B cell (primary cell): ENCODE measurements around the gene IRAK2. TPM values are rescaled to one million over a fixed set of nuclear protein-coding genes. Genes with fewer than 3 reads are reported as not detected.

Source experiments
- ATAC-seq: fragments of 200-7000 bp; cut with Tn5 transposase; one replicate; pipeline ENCODE4 v1.10.0; 2021; ENCODE audit warnings: low read depth, mild to moderate bottlenecking, moderate number of reproducible peaks, moderate library complexity
- CTCF ChIA-PET: fragments of 350-600 bp; sonication (Branson Sonifier 250); formaldehyde crosslinking; loops from one replicate; lab custom pipeline; 2021; ENCODE audit warnings: antibody characterized with exemption, inconsistent platforms; lab: Charles Lee
- POLR2A ChIA-PET: fragments of 350-600 bp; sonication (Branson Sonifier 250); formaldehyde crosslinking; loops from one replicate; lab custom pipeline; 2021; ENCODE audit warnings: antibody characterized with exemption; lab: Charles Lee
- DNase-seq: peaks from one replicate; pipeline ENCODE4 v3.0.0; 2013
- H2AFZ ChIP-seq: 2 replicates; pipeline ENCODE4 v1.6.1; 2012; ENCODE audit warnings: mild to moderate bottlenecking, low read depth, low read length; ENCODE audit not compliant: insufficient read depth, poor library complexity, severe bottlenecking
- H3K27ac ChIP-seq, 2 donors: 1 replicate in 1 of 2; 2 replicates in 1 of 2; pipeline ENCODE4 v1.5.1; 2012 to 2013; ENCODE audit warnings: low read length in 2 of 2, mild to moderate bottlenecking in 2 of 2, moderate library complexity in 1 of 2
- H3K27me3 ChIP-seq, 4 experiments: fragments of 200-600 bp in 1 of 4; sonication (generic) in 1 of 4; replicated peaks in 1 of 4; 1 replicate in 2 of 4; 2 replicates in 2 of 4; pipeline versions ENCODE4 v1.6.1 to v1.7.0; 2013 to 2016; ENCODE audit warnings: low read length in 3 of 4, mild to moderate bottlenecking in 2 of 4, mixed read lengths in 1 of 4, moderate library complexity in 1 of 4; ENCODE audit not compliant: insufficient read depth in 4 of 4, control insufficient read depth in 3 of 4; ENCODE audit errors: control extremely low read depth in 1 of 4
- H3K36me3 ChIP-seq, 2 experiments: replicated peaks in 1 of 2; 1 replicate in 1 of 2; 2 replicates in 1 of 2; pipeline versions ENCODE4 v1.6.1 to v1.7.1; 2013; ENCODE audit warnings: low read length in 1 of 2; ENCODE audit not compliant: insufficient read depth in 2 of 2, control insufficient read depth in 1 of 2; ENCODE audit errors: control extremely low read depth in 1 of 2, extremely low read depth in 1 of 2
- H3K4me1 ChIP-seq, 2 donors: fragments of 200-600 bp in 1 of 2; sonication (generic) in 1 of 2; 1 replicate in 1 of 2; 2 replicates in 1 of 2; pipeline versions ENCODE4 v1.5.1 to v1.6.1; 2013 to 2017; ENCODE audit warnings: low read length in 2 of 2; ENCODE audit not compliant: control insufficient read depth in 2 of 2, insufficient read depth in 2 of 2
- H3K4me2 ChIP-seq: replicated peaks from 2 replicates; pipeline ENCODE3; 2012; ENCODE audit warnings: mild to moderate bottlenecking, low read depth, low read length; ENCODE audit not compliant: poor library complexity, severe bottlenecking
- H3K4me3 ChIP-seq, 5 experiments: fragments of 200-600 bp in 1 of 5; sonication (generic) in 1 of 5; 1 replicate in 3 of 5; 2 replicates in 2 of 5; pipeline versions ENCODE4 v1.5.1 to v1.7.0; 2011 to 2016; ENCODE audit warnings: low read length in 4 of 5, mild to moderate bottlenecking in 4 of 5, low read depth in 2 of 5, control low read depth in 1 of 5, moderate library complexity in 1 of 5; ENCODE audit not compliant: insufficient read depth in 1 of 5; ENCODE audit errors: control extremely low read depth in 1 of 5, extremely low read depth in 1 of 5
- H3K79me2 ChIP-seq: fragments of 200-600 bp; sonication (generic); one replicate; pipeline ENCODE4 v1.6.0; 2016; ENCODE audit warnings: low read length; ENCODE audit not compliant: control insufficient read depth, insufficient read depth
- H3K9ac ChIP-seq: fragments of 200-600 bp; sonication (generic); 2 replicates; pipeline ENCODE4 v1.6.1; 2017; ENCODE audit warnings: mild to moderate bottlenecking, low read length, moderate library complexity
- H3K9me3 ChIP-seq, 3 donors: one replicate each; pipeline versions ENCODE4 v1.6.1 to v1.7.1; 2013; ENCODE audit warnings: low read length in 2 of 3; ENCODE audit not compliant: control insufficient read depth in 2 of 3, insufficient read depth in 1 of 3; ENCODE audit errors: control extremely low read depth in 1 of 3
- H4K20me1 ChIP-seq: 2 replicates; pipeline ENCODE4 v1.6.0; 2012; ENCODE audit warnings: mild to moderate bottlenecking, low read length; ENCODE audit not compliant: insufficient read depth, control insufficient read depth, poor library complexity, severe bottlenecking
- H3K27ac Mint-ChIP-seq: one replicate; pipeline ENCODE4 v1.8.0; 2021; ENCODE audit warnings: mixed read lengths
- H3K27me3 Mint-ChIP-seq: one replicate; pipeline ENCODE4 v1.8.0; 2021; ENCODE audit warnings: mixed read lengths
- H3K4me1 Mint-ChIP-seq: one replicate; pipeline ENCODE4 v1.8.0; 2021; ENCODE audit warnings: mixed read lengths
- H3K4me3 Mint-ChIP-seq: one replicate; pipeline ENCODE4 v1.8.0; 2021; ENCODE audit warnings: mixed read lengths
- H3K9me3 Mint-ChIP-seq: one replicate; pipeline ENCODE4 v1.8.0; 2022; ENCODE audit warnings: mixed read lengths; ENCODE audit not compliant: insufficient read depth
- EZH2 ChIP-seq: IDR thresholded peaks from 2 replicates; pipeline ENCODE4 v1.6.1; 2012; ENCODE audit warnings: borderline replicate concordance, low read depth, mild to moderate bottlenecking, moderate library complexity, low read length; ENCODE audit not compliant: insufficient read depth, poor library complexity, severe bottlenecking
- WGBS: methylation state at CpG from one replicate; pipeline ENCODE4 v1.1.5; 2013; ENCODE audit warnings: missing lambda C conversion rate; ENCODE audit not compliant: insufficient coverage; 5-methylcytosine and 5-hydroxymethylcytosine counted together
- intact Hi-C: fragments of 100-400 bp; cut with micrococcal nuclease; formaldehyde crosslinking; loops from one replicate; pipeline ENCODE4 v1.10.0; 2022
- polyA plus RNA-seq: library from polyadenylated mRNA; depleted of rRNA; stranded (reverse); fragments of >200 nt; gene quantifications from 2 replicates; pipeline ENCODE4 v1.2.3, GENCODE V29; 2012
- total RNA-seq, 2 donors: library from RNA; stranded (reverse); fragments of 120-200 nt in 1 of 2; gene quantifications; 1 replicate in 1 of 2; 2 replicates in 1 of 2; pipeline versions ENCODE4 v1.2.3 to v1.2.4, GENCODE V29; 2013 to 2022
- TF ChIP-seq, protein P1 (sequence below): fragments of 200-600 bp; IDR thresholded peaks from one replicate; pipeline ENCODE4 v1.8.0; 2022; ENCODE audit warnings: antibody characterized with exemption, mild to moderate bottlenecking

IRAK2 gene
- total and polyA plus RNA-seq, 2 donors (not counting 1 experiment from before 2014, with no cell fraction given): 11.8 to 23.2 TPM

GRCh38 chr3:10272977-10273376, 108.3 kb downstream of the IRAK2 start:
- POLR2A ChIA-PET: no interaction called here
- peaks cover 80% of the 10 kb centered on the region for H4K20me1 ChIP-seq

DNA sequence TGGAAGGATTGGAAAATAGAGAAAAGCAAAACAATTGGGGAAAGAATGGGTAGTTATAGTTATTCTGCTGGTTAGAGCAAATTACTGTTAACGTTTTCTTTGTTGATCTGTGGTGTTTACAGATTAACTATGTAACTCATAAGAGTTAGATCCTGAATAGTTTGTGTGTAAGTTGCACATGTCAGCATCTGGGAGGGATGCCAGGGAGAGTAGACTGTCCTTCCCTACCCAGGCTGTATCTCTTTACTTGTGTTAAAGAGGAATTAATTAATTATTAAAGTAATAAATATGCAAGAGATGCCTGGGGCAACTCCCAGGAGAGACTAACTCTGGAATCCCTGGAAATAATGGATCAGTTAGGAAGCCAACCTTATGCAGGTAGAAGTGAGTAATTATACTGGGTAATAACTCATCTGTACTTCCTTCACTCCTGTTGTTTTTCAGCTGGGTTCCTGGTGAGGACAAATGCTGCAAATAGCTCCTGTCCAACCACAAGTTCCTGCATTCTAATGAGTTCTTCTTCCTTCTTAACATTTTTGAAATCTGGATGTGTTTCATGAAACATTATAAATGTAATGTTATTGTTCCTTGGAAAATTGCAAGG, 109.1 kb downstream of the IRAK2 start:
- WGBS: 33% methylated on average over 1 of the region's 1 CpG
- ATAC-seq: no peak
- peaks cover 2 to 76% of the 10 kb centered on the region in 2 experiments for H3K36me3 ChIP-seq
- peak overlapping the region; percentile 15 for H3K4me2 ChIP-seq
- H3K27ac Mint-ChIP-seq: peak overlapping the region; percentile 54
- H3K27me3 Mint-ChIP-seq: no peaks in the 10 kb centered on the region
- H3K27me3 ChIP-seq: no peaks in the 10 kb centered on the region
- peaks cover 71% of the 10 kb centered on the region for H3K79me2 ChIP-seq
- TF ChIP-seq, protein P1, sequence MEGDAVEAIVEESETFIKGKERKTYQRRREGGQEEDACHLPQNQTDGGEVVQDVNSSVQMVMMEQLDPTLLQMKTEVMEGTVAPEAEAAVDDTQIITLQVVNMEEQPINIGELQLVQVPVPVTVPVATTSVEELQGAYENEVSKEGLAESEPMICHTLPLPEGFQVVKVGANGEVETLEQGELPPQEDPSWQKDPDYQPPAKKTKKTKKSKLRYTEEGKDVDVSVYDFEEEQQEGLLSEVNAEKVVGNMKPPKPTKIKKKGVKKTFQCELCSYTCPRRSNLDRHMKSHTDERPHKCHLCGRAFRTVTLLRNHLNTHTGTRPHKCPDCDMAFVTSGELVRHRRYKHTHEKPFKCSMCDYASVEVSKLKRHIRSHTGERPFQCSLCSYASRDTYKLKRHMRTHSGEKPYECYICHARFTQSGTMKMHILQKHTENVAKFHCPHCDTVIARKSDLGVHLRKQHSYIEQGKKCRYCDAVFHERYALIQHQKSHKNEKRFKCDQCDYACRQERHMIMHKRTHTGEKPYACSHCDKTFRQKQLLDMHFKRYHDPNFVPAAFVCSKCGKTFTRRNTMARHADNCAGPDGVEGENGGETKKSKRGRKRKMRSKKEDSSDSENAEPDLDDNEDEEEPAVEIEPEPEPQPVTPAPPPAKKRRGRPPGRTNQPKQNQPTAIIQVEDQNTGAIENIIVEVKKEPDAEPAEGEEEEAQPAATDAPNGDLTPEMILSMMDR: no peak
- TF ChIP-seq EZH2: no peak
- intact Hi-C loops: no loop called here
- ChIA-PET CTCF (interaction anchor here (1.0 kb wide), 1 partner anchor 10 kb away, joined by 3 read pairs; no protein-coding TSS in a partner anchor), POLR2A (no interaction called here)
- H3K9me3 Mint-ChIP-seq: no peaks in the 10 kb centered on the region
- peak overlapping the region; percentile 18 for H3K4me3 Mint-ChIP-seq
- DNase-seq: no peak
- peaks cover 19% of the 10 kb centered on the region in 2 donors for H3K4me1 ChIP-seq
- no peak overlapping the region for H3K4me3 ChIP-seq
- H3K9me3 ChIP-seq: no peaks in the 10 kb centered on the region
- H3K4me1 Mint-ChIP-seq: peaks cover 22% of the 10 kb centered on the region
- H4K20me1 ChIP-seq: peaks cover 76% of the 10 kb centered on the region
- H3K9ac ChIP-seq: no peak overlapping the region
- no peak overlapping the region for H2AFZ ChIP-seq
- H3K27ac ChIP-seq: no peak overlapping the region

More at GRCh38 chr3:10272977-10273376, 108.3 kb downstream of the IRAK2 start:
- Mint-ChIP-seq H3K27ac (peak overlapping the region; percentile 21), H3K27me3 (no peaks in the 10 kb centered on the region), H3K4me3 (peak overlapping the region; percentile 4), H3K4me1 (peaks cover 25% of the 10 kb centered on the region), H3K9me3 (no peaks in the 10 kb centered on the region)
- Histone ChIP-seq H3K4me3 (no peak overlapping the region), H3K4me2 (peak overlapping the region; percentile 32), H3K9me3 (no peaks in the 10 kb centered on the region), H3K27me3 (no peaks in the 10 kb centered on the region), H3K36me3 (peaks cover 5 to 76% of the 10 kb centered on the region in 2 experiments), H3K79me2 (peaks cover 80% of the 10 kb centered on the region), H3K27ac (peak overlapping the region in 1 of 2 donors; percentile 36), H2AFZ (no peak overlapping the region), H3K4me1 (peaks cover 19% of the 10 kb centered on the region in 2 donors), H3K9ac (peak overlapping the region; percentile 6)
- DNase-seq: no peak
- CTCF ChIA-PET: interaction anchor here (1.4 kb wide), 1 partner anchor 11 kb away, joined by 4 read pairs; no protein-coding TSS in a partner anchor
- TF ChIP-seq, protein P1: no peak
- intact Hi-C loops: no loop called here
- ATAC-seq: no peak
- WGBS: 92% methylated on average over 2 of the region's 2 CpGs
